Left lung (tissue), 10 donors: Measurements from ENCODE around the gene KIAA1217. TPM values are rescaled to one million over a fixed set of nuclear protein-coding genes. Genes with fewer than 3 reads are reported as not detected.

Experiments
- ATAC-seq: fragments of 200-7000 bp; cut with Tn5 transposase; one replicate; pipeline ENCODE4 v1.9.1; 2020; ENCODE audit warnings: moderate library complexity
- DNase-seq, 4 donors: peaks; one replicate each; pipeline ENCODE4 v3.0.0-alpha.2; 2013 to 2020
- H3K27ac ChIP-seq, 2 donors: fragments of 200-600 bp; sonication (generic) in 1 of 2; one replicate each; pipeline versions ENCODE4 v1.5.0 to v1.8.0; 2020 to 2021
- H3K27me3 ChIP-seq, 2 donors: fragments of 200-600 bp; sonication (generic) in 1 of 2; one replicate each; pipeline versions ENCODE4 v1.5.0 to v1.8.0; 2020 to 2021
- H3K36me3 ChIP-seq, 2 donors: fragments of 200-600 bp; sonication (generic) in 1 of 2; one replicate each; pipeline versions ENCODE4 v1.5.0 to v1.8.0; 2020 to 2021
- H3K4me1 ChIP-seq, 2 donors: fragments of 200-600 bp; one replicate each; pipeline ENCODE4 v1.8.0; 2021
- H3K4me3 ChIP-seq, 2 donors: fragments of 200-600 bp; sonication (generic) in 1 of 2; one replicate each; pipeline versions ENCODE4 v1.5.0 to v1.8.0; 2020 to 2021; ENCODE audit warnings: mild to moderate bottlenecking in 1 of 2
- H3K9me3 ChIP-seq, 2 donors: fragments of 200-600 bp; sonication (generic) in 1 of 2; one replicate each; pipeline versions ENCODE4 v1.5.0 to v1.8.0; 2020 to 2021
- intact Hi-C, 2 donors: fragments of 100-400 bp; cut with DNase I; formaldehyde crosslinking; loops; one replicate each; pipeline versions ENCODE4 v1.11.2 to v1.14.2; 2022
- polyA plus RNA-seq, 6 donors: library from polyadenylated mRNA; unstranded; fragments of 120-200 nt; gene quantifications; one replicate each; pipeline ENCODE4 v1.2.1, GENCODE V29; 2013; ENCODE audit not compliant: insufficient read length in 6 of 6
- total RNA-seq, 2 donors: library from RNA; stranded (reverse); fragmentation: NEBNext Ultra II Directional; extraction: Animal tissue kit (Norgen Biotek cat#: 25700); gene quantifications; one replicate each; pipeline ENCODE4 v1.2.1, GENCODE V29; 2021
- TF ChIP-seq, protein P1 (sequence below), 2 donors: fragments of 200-600 bp; sonication (generic) in 1 of 2; IDR thresholded peaks; one replicate each; pipeline versions ENCODE4 v1.5.0 to v1.8.0; 2021; ENCODE audit warnings: antibody characterized with exemption in 2 of 2
- donor health status: DM: no; HTN: yes; CAD: no.
- donor health status: DM: no; HTN: no; CAD: no.

The KIAA1217 gene
- total and polyA plus RNA-seq, 8 donors, result 28.3 to 69.1 (median 60.4) TPM

- no peak overlapping the region for H3K4me3 ChIP-seq
- H3K4me1 ChIP-seq, result no peaks in the 10 kb centered on the region
- ATAC-seq, result no peak
- no peaks in the 10 kb centered on the region for H3K27me3 ChIP-seq
- no peak overlapping the region for H3K27ac ChIP-seq
- H3K36me3 ChIP-seq, result no peaks in the 10 kb centered on the region
- no peak for DNase-seq
- intact Hi-C loops, result no loop called here
- H3K9me3 ChIP-seq, result no peaks in the 10 kb centered on the region
- TF ChIP-seq, protein P1, sequence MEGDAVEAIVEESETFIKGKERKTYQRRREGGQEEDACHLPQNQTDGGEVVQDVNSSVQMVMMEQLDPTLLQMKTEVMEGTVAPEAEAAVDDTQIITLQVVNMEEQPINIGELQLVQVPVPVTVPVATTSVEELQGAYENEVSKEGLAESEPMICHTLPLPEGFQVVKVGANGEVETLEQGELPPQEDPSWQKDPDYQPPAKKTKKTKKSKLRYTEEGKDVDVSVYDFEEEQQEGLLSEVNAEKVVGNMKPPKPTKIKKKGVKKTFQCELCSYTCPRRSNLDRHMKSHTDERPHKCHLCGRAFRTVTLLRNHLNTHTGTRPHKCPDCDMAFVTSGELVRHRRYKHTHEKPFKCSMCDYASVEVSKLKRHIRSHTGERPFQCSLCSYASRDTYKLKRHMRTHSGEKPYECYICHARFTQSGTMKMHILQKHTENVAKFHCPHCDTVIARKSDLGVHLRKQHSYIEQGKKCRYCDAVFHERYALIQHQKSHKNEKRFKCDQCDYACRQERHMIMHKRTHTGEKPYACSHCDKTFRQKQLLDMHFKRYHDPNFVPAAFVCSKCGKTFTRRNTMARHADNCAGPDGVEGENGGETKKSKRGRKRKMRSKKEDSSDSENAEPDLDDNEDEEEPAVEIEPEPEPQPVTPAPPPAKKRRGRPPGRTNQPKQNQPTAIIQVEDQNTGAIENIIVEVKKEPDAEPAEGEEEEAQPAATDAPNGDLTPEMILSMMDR (IDR thresholded peaks at IDR 0.05), result no peak
Measured at GRCh38 chr10:24303522-24304310, 94.8 kb downstream of the KIAA1217 start.

- intact Hi-C loops, result no loop called here
- no peak for ATAC-seq
- Histone ChIP-seq H3K4me3 (no peak overlapping the region), H3K9me3 (no peaks in the 10 kb centered on the region), H3K4me1 (no peaks in the 10 kb centered on the region), H3K36me3 (no peaks in the 10 kb centered on the region), H3K27me3 (no peaks in the 10 kb centered on the region), H3K27ac (no peak overlapping the region)
- DNase-seq, result no peak
- TF ChIP-seq, protein P1 (IDR thresholded peaks at IDR 0.05), result no peak
Measured at GRCh38 chr10:24305551-24306506, 96.9 kb downstream of the KIAA1217 start.

GRCh38 chr10:24306507-24306875, 97.6 kb downstream of the KIAA1217 start:
- H3K9me3 ChIP-seq, result no peaks in the 10 kb centered on the region
- no peaks in the 10 kb centered on the region for H3K4me1 ChIP-seq
- no peak overlapping the region for H3K4me3 ChIP-seq
- ATAC-seq (no peak), DNase-seq (no peak)
- H3K27me3 ChIP-seq, result no peaks in the 10 kb centered on the region
- no peak overlapping the region for H3K27ac ChIP-seq
- no peaks in the 10 kb centered on the region for H3K36me3 ChIP-seq
- TF ChIP-seq, protein P1 (IDR thresholded peaks at IDR 0.05), result no peak
- intact Hi-C loops, result no loop called here

- ATAC-seq, result peak; percentile 66
- Histone ChIP-seq H3K9me3 (no peaks in the 10 kb centered on the region), H3K27me3 (no peaks in the 10 kb centered on the region), H3K4me1 (no peaks in the 10 kb centered on the region), H3K36me3 (no peaks in the 10 kb centered on the region), H3K27ac (no peak overlapping the region), H3K4me3 (no peak overlapping the region)
- TF ChIP-seq, protein P1 (IDR thresholded peaks at IDR 0.05), result no peak
- DNase-seq, result peak in 1 of 4 donors; percentile 27
- intact Hi-C loops, result no loop called here
Measured at GRCh38 chr10:24307116-24307515, 98.2 kb downstream of the KIAA1217 start.
